ENCODE results near the gene B3GNT5. TPM values are rescaled to one million over a fixed set of nuclear protein-coding genes. Genes with fewer than 3 reads are reported as not detected.

B3GNT5 gene, protein sequence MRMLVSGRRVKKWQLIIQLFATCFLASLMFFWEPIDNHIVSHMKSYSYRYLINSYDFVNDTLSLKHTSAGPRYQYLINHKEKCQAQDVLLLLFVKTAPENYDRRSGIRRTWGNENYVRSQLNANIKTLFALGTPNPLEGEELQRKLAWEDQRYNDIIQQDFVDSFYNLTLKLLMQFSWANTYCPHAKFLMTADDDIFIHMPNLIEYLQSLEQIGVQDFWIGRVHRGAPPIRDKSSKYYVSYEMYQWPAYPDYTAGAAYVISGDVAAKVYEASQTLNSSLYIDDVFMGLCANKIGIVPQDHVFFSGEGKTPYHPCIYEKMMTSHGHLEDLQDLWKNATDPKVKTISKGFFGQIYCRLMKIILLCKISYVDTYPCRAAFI
- 10 to 100 TPM; 33.7 to 80.1 (median 71.2) TPM for total RNA-seq
- long read RNA-seq, donor 1, full-length matches to known transcripts = 8 of 28 reads
- long read RNA-seq, donor 1, partial matches to known transcripts = 12 of 28 reads
- long read RNA-seq, donor 1, other reads (novel, unspliced or antisense) = 8 of 28 reads
- long read RNA-seq, donor 2, full-length matches to known transcripts = 7 of 9 reads
- long read RNA-seq, donor 2, partial matches to known transcripts = 0 of 9 reads
- long read RNA-seq, donor 2, other reads (novel, unspliced or antisense) = 2 of 9 reads

- H3K36me3 ChIP-seq (ENCODE audit: low read depth) = no peaks in the 10 kb centered on the region
- intact Hi-C loops (cut with DNase I, micrococcal nuclease) = loop anchor here in 1 of 2 donors (5.0 kb wide), 1 partner anchor 129 kb away; no protein-coding TSS in a partner anchor
- H3K4me1 ChIP-seq (ENCODE audit: low read depth) = peaks cover 3% of the 10 kb centered on the region
- TF ChIP-seq, protein P1, sequence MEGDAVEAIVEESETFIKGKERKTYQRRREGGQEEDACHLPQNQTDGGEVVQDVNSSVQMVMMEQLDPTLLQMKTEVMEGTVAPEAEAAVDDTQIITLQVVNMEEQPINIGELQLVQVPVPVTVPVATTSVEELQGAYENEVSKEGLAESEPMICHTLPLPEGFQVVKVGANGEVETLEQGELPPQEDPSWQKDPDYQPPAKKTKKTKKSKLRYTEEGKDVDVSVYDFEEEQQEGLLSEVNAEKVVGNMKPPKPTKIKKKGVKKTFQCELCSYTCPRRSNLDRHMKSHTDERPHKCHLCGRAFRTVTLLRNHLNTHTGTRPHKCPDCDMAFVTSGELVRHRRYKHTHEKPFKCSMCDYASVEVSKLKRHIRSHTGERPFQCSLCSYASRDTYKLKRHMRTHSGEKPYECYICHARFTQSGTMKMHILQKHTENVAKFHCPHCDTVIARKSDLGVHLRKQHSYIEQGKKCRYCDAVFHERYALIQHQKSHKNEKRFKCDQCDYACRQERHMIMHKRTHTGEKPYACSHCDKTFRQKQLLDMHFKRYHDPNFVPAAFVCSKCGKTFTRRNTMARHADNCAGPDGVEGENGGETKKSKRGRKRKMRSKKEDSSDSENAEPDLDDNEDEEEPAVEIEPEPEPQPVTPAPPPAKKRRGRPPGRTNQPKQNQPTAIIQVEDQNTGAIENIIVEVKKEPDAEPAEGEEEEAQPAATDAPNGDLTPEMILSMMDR (IDR thresholded peaks at IDR 0.05) = no peak
- no peaks in the 10 kb centered on the region for H3K9me3 ChIP-seq
- peak within 1 kb of the TSS; percentile 63 for H3K4me3 ChIP-seq
- DNase-seq (peak; percentile 89 to 94 (median 89)), ATAC-seq (peak; percentile 88)
Observed at GRCh38 chr3:183252973-183253527, at the start of gene B3GNT5. B3GNT5 (plus strand) TSS chr3:183253253; CDS start chr3:183269799, 16,546 bp downstream.

DNA sequence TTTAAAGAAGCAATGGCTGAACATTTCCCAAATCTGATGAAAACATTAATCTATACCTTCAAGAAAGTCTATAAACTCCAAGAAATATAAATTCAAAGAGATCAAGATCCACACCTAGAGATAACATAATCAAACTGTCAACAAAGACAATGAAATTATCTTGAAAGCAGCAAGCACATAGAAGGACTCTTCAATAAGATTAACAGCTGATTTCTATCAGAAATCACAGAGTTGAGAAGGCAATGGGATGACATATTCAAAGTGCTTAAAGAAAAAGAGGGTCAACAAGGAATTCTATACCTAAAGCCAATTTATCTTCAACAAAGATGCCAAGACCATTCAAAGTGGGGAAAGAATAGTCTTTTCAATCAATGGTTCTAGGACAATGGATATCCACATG, 49.4 kb upstream of the B3GNT5 start:
- intact Hi-C loops (cut with DNase I, micrococcal nuclease) = no loop called here
- ATAC-seq = no peak
- DNase-seq = no peak
- Histone ChIP-seq H3K36me3 (ENCODE audit: low read depth) (no peaks in the 10 kb centered on the region), H3K4me1 (ENCODE audit: low read depth) (no peaks in the 10 kb centered on the region), H3K9me3 (peaks cover 2% of the 10 kb centered on the region), H3K4me3 (no peak overlapping the region)
- TF ChIP-seq, protein P1 (IDR thresholded peaks at IDR 0.05) = no peak

GRCh38 chr3:183208260-183208659, 44.8 kb upstream of the B3GNT5 start:
- DNase-seq = no peak
- Histone ChIP-seq H3K4me1 (ENCODE audit: low read depth) (no peaks in the 10 kb centered on the region), H3K36me3 (ENCODE audit: low read depth) (no peaks in the 10 kb centered on the region), H3K9me3 (peaks cover 2% of the 10 kb centered on the region), H3K4me3 (no peak overlapping the region)
- TF ChIP-seq, protein P1 (IDR thresholded peaks at IDR 0.05) = no peak
- intact Hi-C loops (cut with DNase I, micrococcal nuclease) = no loop called here
- ATAC-seq = no peak

DNA sequence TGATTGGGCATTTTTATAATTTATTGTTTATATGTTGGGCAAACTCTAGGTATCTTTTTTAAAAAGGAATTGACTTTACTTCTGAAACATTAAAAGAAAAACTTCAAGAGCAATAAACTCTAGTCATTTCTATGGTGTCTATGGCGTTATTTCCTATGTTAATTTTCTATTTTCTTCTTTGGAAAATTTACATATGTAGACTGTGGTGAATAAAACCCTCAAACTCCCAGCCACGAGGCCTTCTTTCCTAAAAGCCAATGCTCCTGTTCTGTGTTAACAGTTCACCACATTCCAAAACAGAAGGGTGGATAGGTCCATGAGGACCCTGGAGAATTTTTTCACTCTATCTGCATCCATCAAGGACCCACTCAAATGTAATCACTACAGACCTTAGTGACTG, 44.3 kb upstream of the B3GNT5 start:
- TF ChIP-seq, protein P1 (IDR thresholded peaks at IDR 0.05) = no peak
- Histone ChIP-seq H3K4me3 (no peak overlapping the region), H3K9me3 (peaks cover 2% of the 10 kb centered on the region), H3K4me1 (ENCODE audit: low read depth) (no peaks in the 10 kb centered on the region), H3K36me3 (ENCODE audit: low read depth) (no peaks in the 10 kb centered on the region)
- intact Hi-C loops (cut with DNase I, micrococcal nuclease) = no loop called here
- no peak for ATAC-seq
- DNase-seq = no peak

- ATAC-seq = peak; percentile 32
- Histone ChIP-seq H3K4me1 (ENCODE audit: low read depth) (no peaks in the 10 kb centered on the region), H3K9me3 (no peaks in the 10 kb centered on the region), H3K4me3 (no peak overlapping the region), H3K36me3 (ENCODE audit: low read depth) (no peaks in the 10 kb centered on the region)
- TF ChIP-seq, protein P1 (IDR thresholded peaks at IDR 0.05) = no peak
- intact Hi-C loops (cut with DNase I, micrococcal nuclease) = no loop called here
- DNase-seq = no peak
Observed at GRCh38 chr3:183210341-183210740, 42.7 kb upstream of the B3GNT5 start.

Data from mucosa of descending colon (tissue), 3 donors.